CD4-positive, alpha-beta T cell (primary cell): Measurements from ENCODE around the gene QRFP. TPM values are rescaled to one million over a fixed set of nuclear protein-coding genes. Genes with fewer than 3 reads are reported as not detected.
A peak's percentile ranks its signal among the peaks of the same experiment; 100 is the strongest.

Experiments used
- ATAC-seq: fragments of 200-7000 bp; cut with Tn5 transposase; one replicate; pipeline ENCODE4 v1.10.0; 2022; ENCODE audit warnings: mild to moderate bottlenecking; ENCODE audit not compliant: poor library complexity
- CTCF ChIA-PET: fragments of 350-600 bp; sonication (Branson Sonifier 250); formaldehyde crosslinking; loops from one replicate; lab custom pipeline; 2021; ENCODE audit warnings: antibody characterized with exemption, inconsistent platforms; lab: Charles Lee
- POLR2A ChIA-PET: fragments of 350-600 bp; sonication (Branson Sonifier 250); formaldehyde crosslinking; loops from one replicate; lab custom pipeline; 2021; ENCODE audit warnings: antibody characterized with exemption, inconsistent platforms; lab: Charles Lee
- DNase-seq, 14 experiments: peaks; one replicate each; pipeline ENCODE4 v3.0.0-alpha.2; 2013 to 2020; ENCODE audit warnings: mixed read lengths in 2 of 14
- H3K27ac ChIP-seq, 2 donors: one replicate each; pipeline versions ENCODE4 v1.5.1 to v1.7.0; 2013; ENCODE audit warnings: low read length in 2 of 2, low read depth in 1 of 2, mild to moderate bottlenecking in 1 of 2
- H3K27me3 ChIP-seq, 2 experiments: 1 replicate in 1 of 2; 2 replicates in 1 of 2; pipeline versions ENCODE4 v1.6.1 to v1.7.0; 2013; ENCODE audit warnings: low read length in 2 of 2, control low read depth in 1 of 2, mild to moderate bottlenecking in 1 of 2, moderate library complexity in 1 of 2; ENCODE audit not compliant: insufficient read depth in 2 of 2, control insufficient read depth in 1 of 2
- H3K36me3 ChIP-seq: one replicate; pipeline ENCODE4 v1.6.1; 2013; ENCODE audit warnings: low read length, control low read depth; ENCODE audit not compliant: insufficient read depth
- H3K4me1 ChIP-seq: one replicate; pipeline ENCODE4 v1.6.1; 2013; ENCODE audit warnings: low read length, control low read depth; ENCODE audit not compliant: insufficient read depth
- H3K4me3 ChIP-seq: one replicate; pipeline ENCODE4 v1.5.1; 2013; ENCODE audit warnings: mild to moderate bottlenecking, low read length, moderate library complexity
- H3K9me3 ChIP-seq, 2 experiments: 1 replicate in 1 of 2; 2 replicates in 1 of 2; pipeline versions ENCODE4 v1.6.1 to v1.7.0; 2013; ENCODE audit warnings: low read length in 2 of 2, mild to moderate bottlenecking in 2 of 2, control low read depth in 1 of 2, moderate library complexity in 1 of 2; ENCODE audit not compliant: control insufficient read depth in 1 of 2, insufficient read depth in 1 of 2
- H3K27ac Mint-ChIP-seq: one replicate; pipeline ENCODE4 v1.8.0; 2020; ENCODE audit warnings: mixed read lengths
- H3K27me3 Mint-ChIP-seq: one replicate; pipeline ENCODE4 v1.8.0; 2021; ENCODE audit warnings: mixed read lengths
- H3K36me3 Mint-ChIP-seq: one replicate; pipeline ENCODE4 v1.8.0; 2021; ENCODE audit warnings: low read depth, mixed read lengths
- H3K4me1 Mint-ChIP-seq: one replicate; pipeline ENCODE4 v1.8.0; 2021; ENCODE audit warnings: low read depth, mixed read lengths
- H3K4me3 Mint-ChIP-seq: one replicate; pipeline ENCODE4 v1.8.0; 2020; ENCODE audit warnings: mild to moderate bottlenecking, mixed read lengths
- H3K9me3 Mint-ChIP-seq: one replicate; pipeline ENCODE4 v1.8.0; 2020; ENCODE audit warnings: mixed read lengths
- CTCF ChIP-seq: fragments of 200-600 bp; IDR thresholded peaks from one replicate; pipeline ENCODE4 v1.8.0; 2022; ENCODE audit warnings: antibody characterized with exemption, mild to moderate bottlenecking
- intact Hi-C, 2 experiments: fragments of 100-400 bp; cut with DNase I in 1 of 2; cut with micrococcal nuclease in 1 of 2; formaldehyde crosslinking; loops; one replicate each; pipeline versions ENCODE4 v1.15.1 to v1.9.0; 2023 to 2025; cut with DNase I, micrococcal nuclease
- total RNA-seq, 174 experiments: library from RNA in 2 of 174; stranded (reverse) in 2 of 174; gene quantifications; one replicate each; pipeline ENCODE4 v1.2.3 and lab custom pipeline; 2021 to 2026

QRFP gene
- total RNA-seq, 2 experiments from 2014 or later, result not detected

- H3K27ac Mint-ChIP-seq, result no peak overlapping the region
- no peak overlapping the region for H3K4me3 ChIP-seq
- DNase-seq, result no peak
- peaks cover 14% of the 10 kb centered on the region for H3K36me3 ChIP-seq
- CTCF ChIA-PET, result interaction anchor here (0.9 kb wide), 1 partner anchor 91 kb away, joined by 3 read pairs; no protein-coding TSS in a partner anchor
- no peak overlapping the region for H3K4me3 Mint-ChIP-seq
- H3K36me3 Mint-ChIP-seq, result peaks cover 30% of the 10 kb centered on the region
- POLR2A ChIA-PET, result no interaction called here
- H3K27me3 Mint-ChIP-seq, result no peaks in the 10 kb centered on the region
- no peak for ATAC-seq
- peaks cover 5% of the 10 kb centered on the region for H3K4me1 Mint-ChIP-seq
- H3K27ac ChIP-seq, result no peak overlapping the region
- H3K9me3 Mint-ChIP-seq, result no peaks in the 10 kb centered on the region
- intact Hi-C loops, result loop anchor here in 1 of 2 experiments (2.0 kb wide), 2 partner anchors 155 to 401 kb away; no protein-coding TSS in a partner anchor
- H3K9me3 ChIP-seq, result no peaks in the 10 kb centered on the region
- TF ChIP-seq CTCF, result no peak
- H3K27me3 ChIP-seq, result no peaks in the 10 kb centered on the region
- H3K4me1 ChIP-seq, result no peaks in the 10 kb centered on the region
Observed at GRCh38 chr9:130862217-130862616, 34.4 kb downstream of the QRFP start.

- POLR2A ChIA-PET, result no interaction called here
- no peaks in the 10 kb centered on the region for H3K9me3 Mint-ChIP-seq
- no peak for TF ChIP-seq CTCF
- H3K36me3 ChIP-seq, result peaks cover 14% of the 10 kb centered on the region
- no peaks in the 10 kb centered on the region for H3K9me3 ChIP-seq
- no peak overlapping the region for H3K27ac Mint-ChIP-seq
- intact Hi-C loops, result loop anchor here in 1 of 2 experiments (2.0 kb wide), 2 partner anchors 155 to 401 kb away; no protein-coding TSS in a partner anchor
- no peaks in the 10 kb centered on the region for H3K27me3 ChIP-seq
- DNase-seq (no peak), ATAC-seq (no peak)
- CTCF ChIA-PET, result no interaction called here
- H3K4me1 Mint-ChIP-seq, result peaks cover 5% of the 10 kb centered on the region
- H3K36me3 Mint-ChIP-seq, result peaks cover 35% of the 10 kb centered on the region
- H3K4me1 ChIP-seq, result no peaks in the 10 kb centered on the region
- no peaks in the 10 kb centered on the region for H3K27me3 Mint-ChIP-seq
- H3K27ac ChIP-seq, result no peak overlapping the region
- H3K4me3 Mint-ChIP-seq, result no peak overlapping the region
- H3K4me3 ChIP-seq, result no peak overlapping the region
Observed at GRCh38 chr9:130861372-130862180, 35.0 kb downstream of the QRFP start.

- peak in 1 of 14 experiments; percentile 37 for DNase-seq
- no peak for TF ChIP-seq CTCF
- Mint-ChIP-seq H3K4me1 (no peaks in the 10 kb centered on the region), H3K27ac (no peak overlapping the region), H3K4me3 (no peak overlapping the region), H3K9me3 (no peaks in the 10 kb centered on the region), H3K36me3 (peaks cover 38% of the 10 kb centered on the region), H3K27me3 (no peaks in the 10 kb centered on the region)
- ChIA-PET POLR2A (no interaction called here), CTCF (no interaction called here)
- no peak overlapping the region for H3K27ac ChIP-seq
- ATAC-seq, result no peak
- no peaks in the 10 kb centered on the region for H3K9me3 ChIP-seq
- H3K4me3 ChIP-seq, result no peak overlapping the region
- H3K36me3 ChIP-seq, result peaks cover 15% of the 10 kb centered on the region
- no peaks in the 10 kb centered on the region for H3K27me3 ChIP-seq
- intact Hi-C loops, result no loop called here
- no peaks in the 10 kb centered on the region for H3K4me1 ChIP-seq
Observed at GRCh38 chr9:130860458-130861316, 35.9 kb downstream of the QRFP start.
